ENCODE measurements around the gene SLCO4A1. TPM values are rescaled to one million over a fixed set of nuclear protein-coding genes. Genes with fewer than 3 reads are reported as not detected.

The SLCO4A1 gene
- total and polyA plus RNA-seq, 2 donors (not counting 1 experiment from before 2014, with no cell fraction given): 2.1 to 79.5 TPM

- H3K4me3 ChIP-seq (ENCODE audit: control extremely low read depth in 1 of 5, extremely low read depth in 1 of 5, insufficient read depth in 1 of 5, low read depth in 2 of 5, low read length in 4 of 5): no peak overlapping the region
- ChIA-PET CTCF (interaction anchor here (0.7 to 0.9 kb wide), 2 partner anchors 86 to 88 kb away, joined by 3 to 7 read pairs; no protein-coding TSS in a partner anchor), POLR2A (interaction anchor here (0.6 kb wide), 1 partner anchor 85 kb away, joined by 7 read pairs; no protein-coding TSS in a partner anchor)
- no peak overlapping the region for H3K4me2 ChIP-seq (replicated peaks; ENCODE audit: low read depth, low read length, poor library complexity, severe bottlenecking)
- Mint-ChIP-seq H3K9me3 (ENCODE audit: insufficient read depth) (no peaks in the 10 kb centered on the region), H3K27me3 (peaks cover 20% of the 10 kb centered on the region), H3K4me1 (peaks cover 4% of the 10 kb centered on the region), H3K27ac (no peak overlapping the region), H3K4me3 (no peak overlapping the region)
- H3K27ac ChIP-seq (ENCODE audit: low read length in 2 of 2): no peak overlapping the region
- H3K9ac ChIP-seq (ENCODE audit: low read length): no peak overlapping the region
- no peak for DNase-seq
- intact Hi-C loops (cut with micrococcal nuclease): no loop called here
- H3K79me2 ChIP-seq (ENCODE audit: control insufficient read depth, insufficient read depth, low read length): no peaks in the 10 kb centered on the region
- no peaks in the 10 kb centered on the region for H4K20me1 ChIP-seq (ENCODE audit: control insufficient read depth, insufficient read depth, low read length, poor library complexity, severe bottlenecking)
- peaks cover 0 to 16% (median 4%) of the 10 kb centered on the region in 4 experiments for H3K27me3 ChIP-seq (replicated peaks in 1 of 4; ENCODE audit: control extremely low read depth in 1 of 4, control insufficient read depth in 3 of 4, insufficient read depth in 4 of 4, low read length in 3 of 4)
- 98% methylated on average over 4 of the region's 5 CpGs for WGBS (ENCODE audit: insufficient coverage)
- no peak for ATAC-seq (ENCODE audit: low read depth)
- H3K4me1 ChIP-seq (ENCODE audit: control insufficient read depth in 2 of 2, insufficient read depth in 2 of 2, low read length in 2 of 2): peaks cover 0 to 4% of the 10 kb centered on the region in 2 donors
- peaks cover 0 to 8% (median 0%) of the 10 kb centered on the region in 3 donors for H3K9me3 ChIP-seq (ENCODE audit: control extremely low read depth in 1 of 3, control insufficient read depth in 2 of 3, insufficient read depth in 1 of 3, low read length in 2 of 3)
- TF ChIP-seq CTCF (IDR thresholded peaks at IDR 0.05): no peak
- no peak for TF ChIP-seq EZH2 (IDR thresholded peaks at IDR 0.05; ENCODE audit: borderline replicate concordance, insufficient read depth, low read depth, low read length, poor library complexity, severe bottlenecking)
- no peak overlapping the region for H2AFZ ChIP-seq (ENCODE audit: insufficient read depth, low read depth, low read length, poor library complexity, severe bottlenecking)
- no peaks in the 10 kb centered on the region for H3K36me3 ChIP-seq (replicated peaks in 1 of 2; ENCODE audit: control extremely low read depth in 1 of 2, control insufficient read depth in 1 of 2, extremely low read depth in 1 of 2, insufficient read depth in 2 of 2, low read length in 1 of 2)
Measured at GRCh38 chr20:62703853-62704228, 61.5 kb downstream of the SLCO4A1 start.

DNA sequence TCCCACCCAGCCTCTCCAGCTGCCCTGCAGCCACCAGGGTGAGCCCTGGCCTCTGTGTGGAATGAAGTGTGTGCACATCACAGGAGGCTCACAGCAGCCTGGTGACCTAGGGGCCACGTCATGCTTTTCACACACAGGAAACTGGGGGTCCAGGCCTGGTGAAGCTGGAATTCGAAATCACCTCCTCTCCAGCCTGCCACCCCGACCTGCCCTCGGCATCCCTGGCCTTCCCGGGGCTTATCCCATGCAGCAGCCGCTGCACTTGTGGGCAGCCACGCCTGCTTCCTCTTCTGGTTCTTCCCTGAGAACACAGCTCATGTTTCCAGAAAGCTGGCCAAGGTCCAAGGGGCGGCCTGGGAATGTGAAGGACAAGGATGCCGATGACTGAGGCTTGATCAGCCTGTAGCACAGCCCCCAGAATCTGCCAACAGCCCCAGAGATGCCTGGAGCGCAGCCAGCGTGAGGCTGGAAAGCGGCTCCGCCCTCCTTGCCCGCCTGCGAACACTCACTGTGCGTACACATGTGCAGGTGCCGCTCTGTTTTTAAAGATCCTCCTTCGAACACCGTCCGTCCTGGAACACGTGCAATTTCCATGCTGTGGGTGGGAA, 62.1 kb downstream of the SLCO4A1 start:
- Histone ChIP-seq H3K9me3 (ENCODE audit: control extremely low read depth in 1 of 3, control insufficient read depth in 2 of 3, insufficient read depth in 1 of 3, low read length in 2 of 3) (peaks cover 0 to 2% (median 0%) of the 10 kb centered on the region in 3 donors), H3K27me3 (replicated peaks in 1 of 4; ENCODE audit: control extremely low read depth in 1 of 4, control insufficient read depth in 3 of 4, insufficient read depth in 4 of 4, low read length in 3 of 4) (peaks cover 0 to 19% (median 4%) of the 10 kb centered on the region in 4 experiments), H3K9ac (ENCODE audit: low read length) (no peak overlapping the region), H3K4me1 (ENCODE audit: control insufficient read depth in 2 of 2, insufficient read depth in 2 of 2, low read length in 2 of 2) (peaks cover 0 to 4% of the 10 kb centered on the region in 2 donors), H3K27ac (ENCODE audit: low read length in 2 of 2) (no peak overlapping the region), H3K79me2 (ENCODE audit: control insufficient read depth, insufficient read depth, low read length) (no peaks in the 10 kb centered on the region), H4K20me1 (ENCODE audit: control insufficient read depth, insufficient read depth, low read length, poor library complexity, severe bottlenecking) (no peaks in the 10 kb centered on the region), H3K36me3 (replicated peaks in 1 of 2; ENCODE audit: control extremely low read depth in 1 of 2, control insufficient read depth in 1 of 2, extremely low read depth in 1 of 2, insufficient read depth in 2 of 2, low read length in 1 of 2) (no peaks in the 10 kb centered on the region), H2AFZ (ENCODE audit: insufficient read depth, low read depth, low read length, poor library complexity, severe bottlenecking) (no peak overlapping the region), H3K4me3 (ENCODE audit: control extremely low read depth in 1 of 5, extremely low read depth in 1 of 5, insufficient read depth in 1 of 5, low read depth in 2 of 5, low read length in 4 of 5) (no peak overlapping the region), H3K4me2 (replicated peaks; ENCODE audit: low read depth, low read length, poor library complexity, severe bottlenecking) (no peak overlapping the region)
- CTCF ChIA-PET: no interaction called here
- H3K4me1 Mint-ChIP-seq: peaks cover 4% of the 10 kb centered on the region
- no peaks in the 10 kb centered on the region for H3K9me3 Mint-ChIP-seq (ENCODE audit: insufficient read depth)
- no peak overlapping the region for H3K27ac Mint-ChIP-seq
- ATAC-seq (ENCODE audit: low read depth): no peak
- intact Hi-C loops (cut with micrococcal nuclease): no loop called here
- POLR2A ChIA-PET: interaction anchor here (0.6 kb wide), 1 partner anchor 85 kb away, joined by 7 read pairs; no protein-coding TSS in a partner anchor
- no peak for DNase-seq
- TF ChIP-seq CTCF (IDR thresholded peaks at IDR 0.05) (no peak), EZH2 (IDR thresholded peaks at IDR 0.05; ENCODE audit: borderline replicate concordance, insufficient read depth, low read depth, low read length, poor library complexity, severe bottlenecking) (no peak)
- H3K4me3 Mint-ChIP-seq: no peak overlapping the region
- WGBS (ENCODE audit: insufficient coverage): 59% methylated on average over 21 of the region's 21 CpGs
- H3K27me3 Mint-ChIP-seq: peaks cover 20% of the 10 kb centered on the region

Measured in B cell (primary cell).